HPDE6-E6E7 (cell line): ENCODE data around the gene GLIS2.
"Not testable (repeated sequence)": the region's sequence is repeated elsewhere in the genome, so short reads cannot be mapped to it uniquely, and the experiment has no call there.

Source experiments
- DNase-seq: peaks from one replicate; pipeline ENCODE4 v3.0.0; 2011; ENCODE audit warnings: missing footprints; ENCODE audit errors: extremely low spot score

GLIS2 gene

GRCh38 chr16:4334724-4335495, 19.0 kb downstream of the GLIS2 start:
- no peak for DNase-seq

GRCh38 chr16:4336701-4337539, 21.1 kb downstream of the GLIS2 start:
- DNase-seq = no peak

GRCh38 chr16:4337540-4338088, 21.7 kb downstream of the GLIS2 start:
- no peak for DNase-seq

- no peak for DNase-seq
Measured at GRCh38 chr16:4338125-4338582, 22.3 kb downstream of the GLIS2 start.

GRCh38 chr16:4338712-4339299, 22.9 kb downstream of the GLIS2 start:
- no peak for DNase-seq

GRCh38 chr16:4339455-4339854, 23.6 kb downstream of the GLIS2 start:
- DNase-seq = no peak

- DNase-seq = no peak
Measured at GRCh38 chr16:4339909-4340308, 24.0 kb downstream of the GLIS2 start.

- no peak for DNase-seq
Measured at GRCh38 chr16:4340443-4340842, 24.6 kb downstream of the GLIS2 start.

- DNase-seq = no peak
Measured at GRCh38 chr16:4341250-4341649, 25.4 kb downstream of the GLIS2 start.

- DNase-seq = no peak
Measured at GRCh38 chr16:4342866-4343744, 27.2 kb downstream of the GLIS2 start.

- DNase-seq = not testable (repeated sequence)
Measured at GRCh38 chr16:4344300-4344982, 28.6 kb downstream of the GLIS2 start.

- DNase-seq = no peak
Measured at GRCh38 chr16:4344983-4345835, 29.3 kb downstream of the GLIS2 start.

GRCh38 chr16:4345836-4346781, 30.2 kb downstream of the GLIS2 start:
- no peak for DNase-seq

- DNase-seq = no peak
Measured at GRCh38 chr16:4347010-4347409, 31.1 kb downstream of the GLIS2 start.

GRCh38 chr16:4347765-4348509, 32.1 kb downstream of the GLIS2 start:
- DNase-seq = no peak

GRCh38 chr16:4349332-4349731, 33.5 kb downstream of the GLIS2 start:
- no peak for DNase-seq

- no peak for DNase-seq
Measured at GRCh38 chr16:4350365-4350786, 34.5 kb downstream of the GLIS2 start.
